ENCODE measurements around the gene PRKCD. TPM values are rescaled to one million over a fixed set of nuclear protein-coding genes. Genes with fewer than 3 reads are reported as not detected.

The PRKCD gene
- total and polyA plus RNA-seq, 7 donors = 3.5 to 169 (median 12.1) TPM

- TF ChIP-seq POLR2AphosphoS5 (IDR thresholded peaks at IDR 0.05) (no peak), EP300 (IDR thresholded peaks at IDR 0.05) (no peak), POLR2A (IDR thresholded peaks at IDR 0.05) (no peak), CTCF (IDR thresholded peaks at IDR 0.05) (no peak)
- no peak for DNase-seq
- H3K36me3 ChIP-seq = no peaks in the 10 kb centered on the region
- peaks cover 0 to 4% (median 0%) of the 10 kb centered on the region in 4 donors for H3K4me1 ChIP-seq
- H3K27me3 ChIP-seq = no peaks in the 10 kb centered on the region
- no peak overlapping the region for H3K27ac ChIP-seq
- intact Hi-C loops (cut with DNase I) = no loop called here
- H3K9me3 ChIP-seq = no peaks in the 10 kb centered on the region
- no peak overlapping the region for H3K4me3 ChIP-seq
- 53 to 65% methylated on average over 2 of the region's 2 CpGs for WGBS, 2 donors
Observed at GRCh38 chr3:53137221-53137620, 23.8 kb upstream of the PRKCD start.

GRCh38 chr3:53137835-53138446 lies 23.1 kb upstream of the PRKCD start:
- 88 to 94% methylated on average over 4 of the region's 4 CpGs for WGBS, 2 donors
- TF ChIP-seq POLR2A (IDR thresholded peaks at IDR 0.05) (no peak), EP300 (IDR thresholded peaks at IDR 0.05) (no peak), POLR2AphosphoS5 (IDR thresholded peaks at IDR 0.05) (no peak), CTCF (IDR thresholded peaks at IDR 0.05) (no peak)

GRCh38 chr3:53139906-53140846 lies 20.8 kb upstream of the PRKCD start:
- Histone ChIP-seq H3K4me1 (peaks cover 0 to 4% (median 0%) of the 10 kb centered on the region in 4 donors), H3K27ac (no peak overlapping the region), H3K4me3 (no peak overlapping the region), H3K9me3 (no peaks in the 10 kb centered on the region), H3K27me3 (no peaks in the 10 kb centered on the region), H3K36me3 (no peaks in the 10 kb centered on the region)
- TF ChIP-seq POLR2AphosphoS5 (IDR thresholded peaks at IDR 0.05) (no peak), POLR2A (IDR thresholded peaks at IDR 0.05) (no peak), EP300 (IDR thresholded peaks at IDR 0.05) (no peak), CTCF (IDR thresholded peaks at IDR 0.05) (no peak)
- intact Hi-C loops (cut with DNase I) = no loop called here
- DNase-seq = no peak
- 71 to 78% methylated on average over 6 of the region's 6 CpGs for WGBS, 2 donors

More at GRCh38 chr3:53137835-53138446, 23.1 kb upstream of the PRKCD start:
- Histone ChIP-seq H3K4me1 (peaks cover 0 to 4% (median 0%) of the 10 kb centered on the region in 4 donors), H3K9me3 (no peaks in the 10 kb centered on the region), H3K36me3 (no peaks in the 10 kb centered on the region), H3K4me3 (no peak overlapping the region), H3K27me3 (no peaks in the 10 kb centered on the region), H3K27ac (no peak overlapping the region)
- DNase-seq = no peak
- intact Hi-C loops (cut with DNase I) = no loop called here

DNA sequence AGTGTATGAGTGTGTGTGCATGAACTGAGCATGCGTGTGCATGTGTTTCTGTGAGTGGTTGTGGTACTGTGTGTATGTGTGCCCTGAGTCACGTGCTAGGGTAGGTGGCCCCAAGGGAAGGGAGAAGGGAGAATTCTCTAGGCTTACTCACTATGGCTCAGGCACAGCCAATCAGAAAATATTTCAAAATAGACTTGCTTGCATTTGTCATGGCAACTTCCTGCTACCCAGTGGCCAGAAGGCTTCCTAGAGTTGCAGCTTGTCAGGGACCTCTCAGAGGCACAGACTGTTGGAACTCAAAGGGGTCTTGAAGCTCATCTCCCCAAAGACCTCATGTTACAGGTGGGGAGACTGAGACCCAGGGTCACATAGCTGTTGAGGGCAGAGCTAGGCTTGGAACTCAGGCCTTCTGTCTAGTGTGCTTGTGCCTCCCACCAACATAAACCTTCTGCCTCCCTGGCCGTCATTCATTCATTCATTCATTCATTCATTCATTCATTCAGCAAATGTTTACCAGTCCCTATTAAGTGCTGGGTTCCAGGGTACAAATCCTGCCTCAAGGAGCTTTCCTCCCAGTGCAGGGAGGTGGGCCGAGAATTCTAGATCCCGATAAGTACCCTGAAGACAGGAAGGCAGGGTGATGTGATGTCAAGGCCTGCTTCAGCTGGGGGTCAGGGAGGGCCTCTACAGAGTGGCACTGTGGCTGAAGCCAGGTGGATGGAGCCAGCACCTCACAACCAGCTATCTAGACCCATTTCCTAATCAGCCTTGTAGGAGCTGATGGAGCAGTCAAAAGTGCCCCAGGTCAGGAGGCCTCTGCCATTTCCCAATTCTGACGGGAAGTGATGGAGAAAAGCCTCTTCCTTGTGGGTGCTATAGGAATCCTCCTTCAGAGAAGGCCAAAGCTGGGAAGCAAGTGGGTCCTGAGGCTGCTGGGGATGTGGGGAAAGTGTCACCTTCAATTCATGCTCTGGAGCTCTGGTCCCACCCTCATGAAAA lies 19.9 kb upstream of the PRKCD start:
- Histone ChIP-seq H3K36me3 (no peaks in the 10 kb centered on the region), H3K27me3 (no peaks in the 10 kb centered on the region), H3K4me3 (no peak overlapping the region), H3K4me1 (peaks cover 0 to 4% (median 0%) of the 10 kb centered on the region in 4 donors), H3K9me3 (no peaks in the 10 kb centered on the region), H3K27ac (no peak overlapping the region)
- no peak for TF ChIP-seq CTCF (IDR thresholded peaks at IDR 0.05)
- no peak for TF ChIP-seq EP300 (IDR thresholded peaks at IDR 0.05)
- no peak for TF ChIP-seq POLR2A (IDR thresholded peaks at IDR 0.05)
- no peak for TF ChIP-seq POLR2AphosphoS5 (IDR thresholded peaks at IDR 0.05)
- no peak for DNase-seq
- intact Hi-C loops (cut with DNase I) = no loop called here
- 78 to 80% methylated on average over 6 of the region's 6 CpGs for WGBS, 2 donors

Data from sigmoid colon (tissue), 7 donors.